ENCODE measurements around the gene ANKRD11. TPM values are rescaled to one million over a fixed set of nuclear protein-coding genes. Genes with fewer than 3 reads are reported as not detected.

Gene ANKRD11
- total and polyA plus RNA-seq, 2 donors (not counting 3 experiments of a cell fraction or from before 2014, with no cell fraction given) = 55.8 to 191 TPM

DNA sequence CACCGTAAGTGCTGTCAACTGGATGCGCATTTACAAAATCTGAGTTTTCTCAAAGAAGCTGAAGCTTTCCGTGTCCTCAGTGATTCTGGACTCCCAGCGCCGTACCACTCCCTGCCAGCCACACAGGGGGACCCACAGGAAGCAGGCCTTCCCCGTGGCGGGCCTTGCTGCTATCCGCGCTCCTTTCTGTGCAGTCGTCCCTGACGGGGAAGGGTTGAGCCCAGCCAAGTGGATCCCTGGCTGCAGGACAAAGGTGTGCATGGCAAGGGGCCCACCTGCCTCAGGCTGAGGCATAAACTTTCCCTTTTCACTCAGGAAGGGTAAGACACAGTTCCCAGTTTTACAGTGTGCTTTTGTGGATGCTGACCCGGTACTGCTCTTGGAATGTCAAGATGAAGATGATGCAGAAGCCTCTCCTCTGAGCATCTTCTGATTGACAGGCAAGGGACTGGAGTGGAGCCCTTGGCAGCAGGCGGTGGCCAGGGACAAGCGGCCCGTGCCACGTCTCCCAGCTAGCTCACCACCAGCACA, 93.0 kb downstream of the ANKRD11 start:
- intact Hi-C loops (cut with micrococcal nuclease) = no loop called here

GRCh38 chr16:89396156-89396555, 94.2 kb downstream of the ANKRD11 start:
- intact Hi-C loops (cut with micrococcal nuclease) (no loop called here), dilution Hi-C loops (cut with MboI; ENCODE audit: extremely low pct_ligation_motif_present, low sequenced_read_pairs) (no loop called here)
- CTCF ChIA-PET = interaction anchor here (1.1 to 1.8 kb wide), 4 partner anchors 13 to 26 kb away, joined by 3 to 5 read pairs (median 4); no protein-coding TSS in a partner anchor
- Histone ChIP-seq H3K9me3 (replicated peaks; ENCODE audit: control insufficient read depth, insufficient read depth, low read length) (no peaks in the 10 kb centered on the region), H3K4me2 (ENCODE audit: insufficient read depth, low read length) (no peak overlapping the region), H2AFZ (ENCODE audit: low read depth, low read length) (no peak overlapping the region), H3K4me1 (ENCODE audit: control insufficient read depth, extremely low read depth, insufficient read depth, low read length) (peaks cover 15% of the 10 kb centered on the region), H3K4me3 (replicated peaks in 1 of 3; ENCODE audit: insufficient read depth in 1 of 3, low read depth in 1 of 3, low read length in 3 of 3) (no peak overlapping the region), H3K36me3 (ENCODE audit: control insufficient read depth in 2 of 2, extremely low read depth in 1 of 2, insufficient read depth in 2 of 2, low read length in 2 of 2) (peaks cover 0 to 8% of the 10 kb centered on the region in 2 experiments), H3K27ac (ENCODE audit: insufficient read depth, low read depth, low read length) (no peak overlapping the region), H3K9me1 (replicated peaks; ENCODE audit: control insufficient read depth, extremely low read depth, insufficient read depth, low read length) (no peaks in the 10 kb centered on the region), H3K9ac (replicated peaks; ENCODE audit: extremely low read depth, insufficient read depth, low read length) (no peak overlapping the region), H4K20me1 (replicated peaks; ENCODE audit: control insufficient read depth, extremely low read depth, insufficient read depth, low read length) (peaks cover 3% of the 10 kb centered on the region), H3K27me3 (ENCODE audit: control insufficient read depth in 2 of 2, insufficient read depth in 2 of 2, low read length in 2 of 2) (no peaks in the 10 kb centered on the region), H3K79me2 (ENCODE audit: control insufficient read depth, insufficient read depth, low read length) (peaks cover 88% of the 10 kb centered on the region)
- FAIRE-seq (no peak), DNase-seq (ENCODE audit: low read depth, low spot score) (no peak)
- POLR2A ChIA-PET = no interaction called here
- BruUV-seq (replicated peaks) = no TSS peak
- TF ChIP-seq FOS (IDR thresholded peaks at IDR 0.05; ENCODE audit: borderline replicate concordance, insufficient read depth, low read length) (no peak), EZH2 (IDR thresholded peaks at IDR 0.05; ENCODE audit: borderline replicate concordance, low read depth, low read length, severe bottlenecking) (no peak), POLR2A (IDR thresholded peaks at IDR 0.05; ENCODE audit: low read depth, low read length) (no peak), MYC (IDR thresholded peaks at IDR 0.05; ENCODE audit: low read depth, low read length) (no peak), POLR2AphosphoS5 (IDR thresholded peaks at IDR 0.05; ENCODE audit: insufficient read depth, low read depth, low read length) (no peak), GATA2 (IDR thresholded peaks at IDR 0.05; ENCODE audit: insufficient read depth, insufficient read length, low read depth, low read length) (no peak), JUN (IDR thresholded peaks at IDR 0.05; ENCODE audit: borderline replicate concordance, insufficient read depth, insufficient read length, low read depth) (no peak)
- TF ChIP-seq, protein P1, sequence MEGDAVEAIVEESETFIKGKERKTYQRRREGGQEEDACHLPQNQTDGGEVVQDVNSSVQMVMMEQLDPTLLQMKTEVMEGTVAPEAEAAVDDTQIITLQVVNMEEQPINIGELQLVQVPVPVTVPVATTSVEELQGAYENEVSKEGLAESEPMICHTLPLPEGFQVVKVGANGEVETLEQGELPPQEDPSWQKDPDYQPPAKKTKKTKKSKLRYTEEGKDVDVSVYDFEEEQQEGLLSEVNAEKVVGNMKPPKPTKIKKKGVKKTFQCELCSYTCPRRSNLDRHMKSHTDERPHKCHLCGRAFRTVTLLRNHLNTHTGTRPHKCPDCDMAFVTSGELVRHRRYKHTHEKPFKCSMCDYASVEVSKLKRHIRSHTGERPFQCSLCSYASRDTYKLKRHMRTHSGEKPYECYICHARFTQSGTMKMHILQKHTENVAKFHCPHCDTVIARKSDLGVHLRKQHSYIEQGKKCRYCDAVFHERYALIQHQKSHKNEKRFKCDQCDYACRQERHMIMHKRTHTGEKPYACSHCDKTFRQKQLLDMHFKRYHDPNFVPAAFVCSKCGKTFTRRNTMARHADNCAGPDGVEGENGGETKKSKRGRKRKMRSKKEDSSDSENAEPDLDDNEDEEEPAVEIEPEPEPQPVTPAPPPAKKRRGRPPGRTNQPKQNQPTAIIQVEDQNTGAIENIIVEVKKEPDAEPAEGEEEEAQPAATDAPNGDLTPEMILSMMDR (IDR thresholded peaks at IDR 0.05; ENCODE audit: extremely low read depth in 1 of 2, insufficient read depth in 1 of 2, low read depth in 1 of 2, low read length in 2 of 2) = no peak
- TF ChIP-seq, protein P2, sequence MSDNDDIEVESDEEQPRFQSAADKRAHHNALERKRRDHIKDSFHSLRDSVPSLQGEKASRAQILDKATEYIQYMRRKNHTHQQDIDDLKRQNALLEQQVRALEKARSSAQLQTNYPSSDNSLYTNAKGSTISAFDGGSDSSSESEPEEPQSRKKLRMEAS (IDR thresholded peaks at IDR 0.05; ENCODE audit: insufficient read depth, insufficient read length) = no peak

More for the DNA sequence above, 93.0 kb downstream of the ANKRD11 start:
- CTCF ChIA-PET = interaction anchor here (1.1 to 1.9 kb wide), 2 partner anchors 13 to 14 kb away, joined by 4 to 6 read pairs; no protein-coding TSS in a partner anchor
- Histone ChIP-seq H3K9ac (replicated peaks; ENCODE audit: extremely low read depth, insufficient read depth, low read length) (no peak overlapping the region), H3K4me1 (ENCODE audit: control insufficient read depth, extremely low read depth, insufficient read depth, low read length) (peaks cover 15% of the 10 kb centered on the region), H3K27me3 (ENCODE audit: control insufficient read depth in 2 of 2, insufficient read depth in 2 of 2, low read length in 2 of 2) (no peaks in the 10 kb centered on the region), H3K4me3 (replicated peaks in 1 of 3; ENCODE audit: insufficient read depth in 1 of 3, low read depth in 1 of 3, low read length in 3 of 3) (no peak overlapping the region), H3K9me1 (replicated peaks; ENCODE audit: control insufficient read depth, extremely low read depth, insufficient read depth, low read length) (no peaks in the 10 kb centered on the region), H3K79me2 (ENCODE audit: control insufficient read depth, insufficient read depth, low read length) (peaks cover 92% of the 10 kb centered on the region), H2AFZ (ENCODE audit: low read depth, low read length) (no peak overlapping the region), H3K9me3 (replicated peaks; ENCODE audit: control insufficient read depth, insufficient read depth, low read length) (no peaks in the 10 kb centered on the region), H3K27ac (ENCODE audit: insufficient read depth, low read depth, low read length) (no peak overlapping the region), H3K4me2 (ENCODE audit: insufficient read depth, low read length) (no peak overlapping the region), H3K36me3 (ENCODE audit: control insufficient read depth in 2 of 2, extremely low read depth in 1 of 2, insufficient read depth in 2 of 2, low read length in 2 of 2) (peaks cover 0 to 8% of the 10 kb centered on the region in 2 experiments), H4K20me1 (replicated peaks; ENCODE audit: control insufficient read depth, extremely low read depth, insufficient read depth, low read length) (peaks cover 6% of the 10 kb centered on the region)
- POLR2A ChIA-PET = no interaction called here
- no TSS peak for BruUV-seq (replicated peaks)
- TF ChIP-seq FOS (IDR thresholded peaks at IDR 0.05; ENCODE audit: borderline replicate concordance, insufficient read depth, low read length) (no peak), MYC (IDR thresholded peaks at IDR 0.05; ENCODE audit: low read depth, low read length) (no peak), GATA2 (IDR thresholded peaks at IDR 0.05; ENCODE audit: insufficient read depth, insufficient read length, low read depth, low read length) (no peak), JUN (IDR thresholded peaks at IDR 0.05; ENCODE audit: borderline replicate concordance, insufficient read depth, insufficient read length, low read depth) (no peak)
- no peak for DNase-seq (ENCODE audit: low read depth, low spot score)
- FAIRE-seq = no peak
- dilution Hi-C loops (cut with MboI; ENCODE audit: extremely low pct_ligation_motif_present, low sequenced_read_pairs) = no loop called here
